CD4-positive, alpha-beta memory T cell (primary cell): Measurements from ENCODE around the gene MMP15. TPM values are rescaled to one million over a fixed set of nuclear protein-coding genes. Genes with fewer than 3 reads are reported as not detected.

Experiments
- CTCF ChIA-PET: fragments of 350-600 bp; sonication (Branson Sonifier 250); formaldehyde crosslinking; loops from one replicate; lab custom pipeline; 2021; ENCODE audit warnings: inconsistent platforms; ENCODE audit not compliant: partially characterized antibody; lab: Charles Lee
- POLR2A ChIA-PET: fragments of 350-600 bp; sonication (Branson Sonifier 250); formaldehyde crosslinking; loops from one replicate; lab custom pipeline; 2021; ENCODE audit not compliant: partially characterized antibody; lab: Charles Lee
- DNase-seq, 5 donors: peaks; one replicate each; pipeline versions ENCODE4 v3.0.0 to v3.0.0-alpha.2; 2020 to 2022; ENCODE audit warnings: mixed read lengths in 1 of 5
- H3K27ac ChIP-seq: one replicate; pipeline ENCODE4 v1.7.0; 2013; ENCODE audit warnings: low read depth, low read length
- H3K27me3 ChIP-seq: 2 replicates; pipeline ENCODE4 v1.7.0; 2013; ENCODE audit warnings: mild to moderate bottlenecking, low read length, moderate library complexity; ENCODE audit not compliant: insufficient read depth
- H3K36me3 ChIP-seq: 2 replicates; pipeline ENCODE4 v1.7.0; 2013; ENCODE audit warnings: mild to moderate bottlenecking, low read length, moderate library complexity; ENCODE audit not compliant: insufficient read depth
- H3K4me1 ChIP-seq: 2 replicates; pipeline ENCODE4 v1.7.0; 2013; ENCODE audit warnings: mild to moderate bottlenecking, low read length, moderate library complexity; ENCODE audit not compliant: insufficient read depth
- H3K4me3 ChIP-seq, 2 donors: one replicate each; pipeline ENCODE4 v1.7.0; 2013; ENCODE audit warnings: low read length in 2 of 2, mild to moderate bottlenecking in 1 of 2
- H3K9me3 ChIP-seq, 2 donors: one replicate each; pipeline ENCODE4 v1.7.0; 2013; ENCODE audit warnings: low read length in 2 of 2, control low read depth in 1 of 2; ENCODE audit not compliant: control insufficient read depth in 1 of 2
- H3K27ac Mint-ChIP-seq, 7 donors: one replicate each; pipeline ENCODE4 v1.8.0; 2020 to 2021; ENCODE audit warnings: mixed read lengths in 7 of 7, mild to moderate bottlenecking in 6 of 7, inconsistent platforms in 3 of 7, moderate library complexity in 3 of 7
- H3K27me3 Mint-ChIP-seq, 2 donors: one replicate each; pipeline ENCODE4 v1.8.0; 2020 to 2021; ENCODE audit warnings: mixed read lengths in 2 of 2
- H3K36me3 Mint-ChIP-seq, 2 donors: one replicate each; pipeline ENCODE4 v1.8.0; 2020 to 2021; ENCODE audit warnings: mixed read lengths in 2 of 2, inconsistent platforms in 1 of 2, mild to moderate bottlenecking in 1 of 2
- H3K4me1 Mint-ChIP-seq, 4 donors: one replicate each; pipeline ENCODE4 v1.8.0; 2020 to 2021; ENCODE audit warnings: mixed read lengths in 4 of 4, mild to moderate bottlenecking in 1 of 4
- H3K4me3 Mint-ChIP-seq, 8 donors: one replicate each; pipeline ENCODE4 v1.8.0; 2020 to 2021; ENCODE audit warnings: mixed read lengths in 8 of 8, mild to moderate bottlenecking in 7 of 8, moderate library complexity in 6 of 8, inconsistent platforms in 3 of 8
- H3K9me3 Mint-ChIP-seq, 8 donors: one replicate each; pipeline ENCODE4 v1.8.0; 2020 to 2021; ENCODE audit warnings: mixed read lengths in 8 of 8, mild to moderate bottlenecking in 5 of 8, inconsistent platforms in 3 of 8, moderate library complexity in 1 of 8
- intact Hi-C: fragments of 100-400 bp; cut with micrococcal nuclease; formaldehyde crosslinking; loops from one replicate; pipeline ENCODE4 v1.15.1; 2023
- polyA plus RNA-seq, 2 donors: library from polyadenylated mRNA; unstranded; fragments of 300-500 nt; fragmentation: Illumina TruSeq; gene quantifications; one replicate each; pipeline ENCODE4 v1.2.3, GENCODE V29; 2021
- total RNA-seq, 2 experiments: library from RNA; stranded (reverse); gene quantifications; one replicate each; pipeline ENCODE4 v1.2.3, GENCODE V29; 2021

Gene MMP15
- total and polyA plus RNA-seq, 4 experiments from 2014 or later, result 0.21 to 1.8 (median 1.6) TPM; not detected in 1

DNA sequence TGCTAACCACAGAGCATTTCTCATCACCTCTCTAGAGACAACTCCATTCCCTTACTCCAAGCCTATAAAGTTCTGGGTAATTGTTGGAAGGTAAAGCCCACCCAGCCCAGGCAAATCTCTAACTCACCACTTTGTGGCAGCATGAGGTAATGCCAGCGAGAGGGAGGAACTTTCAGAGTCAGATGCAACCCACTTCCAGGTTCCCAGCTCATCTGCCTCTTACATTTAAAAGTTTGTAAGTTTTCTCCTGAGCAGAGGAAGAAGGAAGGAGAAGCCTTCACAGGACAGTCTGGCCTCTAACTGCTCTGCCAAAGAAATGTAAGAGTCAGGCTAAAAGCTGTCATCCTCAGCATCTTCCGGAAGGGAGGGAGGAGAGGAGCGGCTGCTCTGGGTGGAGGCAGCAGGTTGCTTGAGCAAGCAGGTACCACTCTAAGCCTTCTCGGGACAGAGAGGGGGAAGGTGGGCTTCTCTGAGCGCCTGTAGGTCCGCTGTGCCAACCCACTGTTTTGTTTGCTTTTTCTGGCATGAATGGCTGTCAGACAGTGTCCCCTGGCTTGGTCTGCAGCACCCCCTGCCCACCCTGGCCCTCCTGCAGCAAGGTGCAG, 26.1 kb upstream of the MMP15 start:
- H3K4me1 Mint-ChIP-seq, result peaks cover 40 to 81% (median 57%) of the 10 kb centered on the region in 4 donors
- peak overlapping the region; percentile 71 to 89 (median 86) for H3K4me3 Mint-ChIP-seq
- peaks cover 0 to 3% (median 0%) of the 10 kb centered on the region in 8 donors for H3K9me3 Mint-ChIP-seq
- Histone ChIP-seq H3K27ac (peak overlapping the region; percentile 75), H3K27me3 (no peaks in the 10 kb centered on the region), H3K9me3 (no peaks in the 10 kb centered on the region), H3K4me1 (peaks cover 62% of the 10 kb centered on the region), H3K4me3 (peak overlapping the region; percentile 58 to 65), H3K36me3 (peaks cover 19% of the 10 kb centered on the region)
- ChIA-PET CTCF (interaction anchor here (0.9 to 12.6 kb wide), 11 partner anchors 13 to 393 kb away, joined by 3 to 115 read pairs (median 4); partner anchors contain the start of gene GINS3), POLR2A (interaction anchor here (1.0 to 6.7 kb wide), 15 partner anchors 7 to 393 kb away, joined by 3 to 83 read pairs (median 5); partner anchors contain the start of genes CFAP20, GINS3 and KATNB1)
- peak overlapping the region; percentile 79 to 94 (median 90) for H3K27ac Mint-ChIP-seq
- H3K36me3 Mint-ChIP-seq, result peaks cover 17 to 52% of the 10 kb centered on the region in 2 donors
- H3K27me3 Mint-ChIP-seq, result no peaks in the 10 kb centered on the region
- peak; percentile 53 to 61 (median 54) for DNase-seq
- intact Hi-C loops, result loop anchor here (1.0 kb wide), 1 partner anchor 130 kb away; the partner anchor contains the start of gene CFAP20

DNA sequence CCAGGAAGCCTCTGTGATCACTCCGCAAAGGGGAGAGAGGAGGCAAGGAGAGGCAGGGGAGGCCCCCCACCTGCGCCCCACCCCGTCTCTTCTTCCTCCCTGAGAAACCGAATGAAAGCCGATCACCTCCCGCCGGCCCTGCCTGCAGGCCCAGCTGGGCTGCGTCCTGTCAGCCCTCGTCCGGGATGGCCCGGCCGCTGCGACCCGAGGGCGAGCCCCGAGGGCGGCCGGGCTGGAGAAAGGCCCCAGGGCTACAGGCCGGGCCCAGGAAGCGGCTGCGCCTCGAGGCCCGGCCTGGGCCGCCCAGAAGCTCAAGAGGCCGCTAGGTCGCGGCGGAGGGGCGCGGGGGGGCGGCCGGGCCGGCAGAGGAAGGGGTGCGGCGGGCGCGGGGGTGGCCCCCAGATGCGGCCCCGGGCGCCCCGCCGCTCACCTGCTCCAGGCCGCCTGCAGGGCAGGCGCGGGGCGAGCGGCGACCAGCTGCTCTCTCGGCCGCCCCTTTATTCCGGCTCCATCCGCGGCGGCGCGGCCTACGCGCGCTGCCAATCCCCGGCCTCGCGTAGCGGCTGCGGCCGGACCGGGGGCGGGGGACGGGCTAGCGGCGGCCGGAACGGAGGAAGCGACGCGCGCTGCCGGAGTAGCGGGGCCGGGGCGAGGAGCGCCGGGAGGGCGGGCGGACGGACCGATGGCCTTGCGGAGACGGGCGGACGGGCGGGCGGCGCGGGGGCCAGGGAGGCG, 25.4 kb upstream of the MMP15 start, which contains the start of gene ZNF319:
Gene ZNF319, minus strand, starts transcription at position 702 of the 735 bp plus-strand sequence. CDS start 2,407 bp downstream, outside the sequence.
- peaks cover 0 to 3% (median 0%) of the 10 kb centered on the region in 8 donors for H3K9me3 Mint-ChIP-seq
- peaks cover 40 to 81% (median 55%) of the 10 kb centered on the region in 4 donors for H3K4me1 Mint-ChIP-seq
- H3K27ac Mint-ChIP-seq, result peak within 1 kb of the TSS; percentile 88 to 96 (median 94)
- no peaks in the 10 kb centered on the region for H3K27me3 Mint-ChIP-seq
- intact Hi-C loops, result loop anchor here (1.0 to 5.0 kb wide), 6 partner anchors 15 to 423 kb away; partner anchors contain the start of gene CFAP20
- no peak for DNase-seq
- H3K27ac ChIP-seq, result peak within 1 kb of the TSS; percentile 75
- H3K36me3 ChIP-seq, result peaks cover 19% of the 10 kb centered on the region
- ChIA-PET POLR2A (interaction anchor here (1.0 to 6.7 kb wide), 13 partner anchors 8 to 265 kb away, joined by 3 to 83 read pairs (median 5); partner anchors contain the start of genes CFAP20 and KATNB1), CTCF (interaction anchor here (1.1 to 12.6 kb wide), 6 partner anchors 14 to 242 kb away, joined by 3 to 115 read pairs (median 5); no protein-coding TSS in a partner anchor)
- peaks cover 55% of the 10 kb centered on the region for H3K4me1 ChIP-seq
- peaks cover 13 to 53% of the 10 kb centered on the region in 2 donors for H3K36me3 Mint-ChIP-seq
- H3K4me3 ChIP-seq, result peak within 1 kb of the TSS; percentile 76 to 93
- H3K9me3 ChIP-seq, result no peaks in the 10 kb centered on the region
- peak within 1 kb of the TSS; percentile 90 to 95 (median 92) for H3K4me3 Mint-ChIP-seq
- no peaks in the 10 kb centered on the region for H3K27me3 ChIP-seq

DNA sequence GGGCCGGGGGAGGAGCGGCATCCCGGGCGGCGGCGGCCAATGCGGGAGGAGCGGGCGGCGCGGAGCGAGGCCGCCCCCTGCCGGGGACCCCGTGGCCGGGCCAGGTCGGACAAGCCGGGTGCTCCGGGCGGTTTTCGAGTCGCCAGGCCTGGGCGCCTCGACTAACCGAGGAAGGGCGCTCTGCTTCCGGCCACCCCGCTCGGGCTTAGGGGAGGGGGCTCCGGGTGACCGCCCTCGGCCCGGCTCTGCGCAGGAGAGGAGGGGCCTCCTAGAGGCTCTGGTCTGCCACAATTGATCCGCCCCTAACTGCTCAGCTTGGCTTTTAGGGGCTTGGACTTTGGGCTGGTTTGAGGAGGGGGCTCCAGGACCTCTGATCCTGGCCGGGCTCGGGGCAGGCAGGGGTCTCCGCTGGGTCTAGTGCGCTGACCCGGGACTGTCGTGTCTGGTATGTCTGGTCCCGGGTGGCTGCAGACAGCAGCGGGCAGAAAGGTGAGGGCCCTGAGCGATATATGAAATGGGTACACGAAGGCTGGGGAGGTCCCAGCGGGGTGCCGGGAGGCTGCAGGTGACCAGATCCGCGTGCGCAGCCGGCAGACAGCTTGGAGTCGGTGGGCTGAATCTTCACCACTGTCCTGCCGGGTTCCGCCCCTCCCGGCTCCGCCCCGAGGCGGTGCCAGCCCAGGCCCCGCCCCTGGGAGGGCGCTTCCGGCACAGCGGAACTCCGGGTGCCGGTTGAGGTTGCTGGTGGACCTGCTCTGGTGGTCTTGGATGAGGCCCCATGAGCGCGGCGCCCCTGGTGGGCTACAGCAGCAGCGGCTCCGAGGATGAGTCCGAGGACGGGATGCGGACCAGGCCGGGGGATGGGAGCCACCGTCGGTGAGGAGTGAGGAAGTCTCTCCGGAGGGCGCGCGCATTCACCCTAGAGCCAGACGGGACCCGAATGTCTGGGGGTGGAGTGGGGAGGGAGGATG, 24.6 kb upstream of the MMP15 start, which contains the start of gene USB1:
Gene USB1, plus strand, starts transcription at position 702 of the 971 bp plus-strand sequence. Its CDS starts 77 bp downstream, at position 779.
- H3K27ac Mint-ChIP-seq, result peak within 1 kb of the TSS; percentile 88 to 96 (median 94)
- Histone ChIP-seq H3K27ac (peak within 1 kb of the TSS; percentile 75), H3K4me1 (peaks cover 46% of the 10 kb centered on the region), H3K9me3 (no peaks in the 10 kb centered on the region), H3K27me3 (no peaks in the 10 kb centered on the region), H3K36me3 (peaks cover 18% of the 10 kb centered on the region), H3K4me3 (peak within 1 kb of the TSS; percentile 76 to 93)
- intact Hi-C loops, result loop anchor here (1.0 to 5.0 kb wide), 7 partner anchors 16 to 424 kb away; partner anchors contain the start of genes KATNB1 and MMP15
- H3K9me3 Mint-ChIP-seq, result peaks cover 0 to 3% (median 0%) of the 10 kb centered on the region in 8 donors
- peak; percentile 81 to 90 (median 85) for DNase-seq
- H3K36me3 Mint-ChIP-seq, result peaks cover 13 to 48% of the 10 kb centered on the region in 2 donors
- no peaks in the 10 kb centered on the region for H3K27me3 Mint-ChIP-seq
- peaks cover 40 to 75% (median 51%) of the 10 kb centered on the region in 4 donors for H3K4me1 Mint-ChIP-seq
- ChIA-PET CTCF (interaction anchor here (0.7 to 12.6 kb wide), 8 partner anchors 9 to 244 kb away, joined by 3 to 115 read pairs (median 4); no protein-coding TSS in a partner anchor), POLR2A (interaction anchor here (0.6 to 6.7 kb wide), 14 partner anchors 9 to 464 kb away, joined by 3 to 83 read pairs (median 5); partner anchors contain the start of genes CFAP20 and KATNB1)
- H3K4me3 Mint-ChIP-seq, result peak within 1 kb of the TSS; percentile 90 to 95 (median 92)

DNA sequence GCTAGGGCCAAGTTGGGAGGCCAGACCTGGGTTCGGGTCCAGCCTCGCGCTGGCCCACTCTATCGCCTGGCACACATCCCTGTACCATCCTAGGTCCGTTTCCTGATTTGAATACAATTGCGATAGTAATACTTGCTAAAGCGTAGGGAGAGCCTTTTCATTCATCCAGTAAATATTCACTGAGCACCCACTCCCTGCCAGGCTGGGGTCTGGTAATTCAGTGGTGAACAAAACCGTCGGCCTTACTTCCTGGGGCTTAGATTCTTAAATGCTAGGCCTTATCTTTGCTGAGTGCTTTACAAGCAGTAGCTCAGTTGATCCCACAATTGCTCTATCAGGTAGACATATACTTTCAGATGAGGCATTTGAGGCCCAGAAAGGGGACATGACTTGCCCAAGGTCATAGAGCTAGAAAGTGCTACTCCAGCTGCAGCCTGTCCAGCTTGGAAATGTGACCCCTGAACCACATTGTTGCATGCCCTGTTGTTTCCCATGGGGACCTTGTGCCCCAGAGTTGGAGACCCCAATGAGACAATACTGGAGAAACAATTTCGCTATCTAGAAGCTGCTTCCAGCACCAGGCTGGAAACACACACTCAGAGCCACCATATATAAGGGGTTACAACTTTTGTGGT, 23.7 kb upstream of the MMP15 start:
- H3K27me3 Mint-ChIP-seq, result no peaks in the 10 kb centered on the region
- H3K27me3 ChIP-seq, result no peaks in the 10 kb centered on the region
- ChIA-PET POLR2A (interaction anchor here (0.6 to 6.7 kb wide), 8 partner anchors 9 to 465 kb away, joined by 3 to 83 read pairs (median 8); partner anchors contain the start of genes CFAP20 and KATNB1), CTCF (interaction anchor here (0.8 to 12.6 kb wide), 6 partner anchors 9 to 245 kb away, joined by 3 to 115 read pairs (median 4); no protein-coding TSS in a partner anchor)
- peak overlapping the region; percentile 75 to 95 (median 89) for H3K27ac Mint-ChIP-seq
- H3K4me1 ChIP-seq, result peaks cover 37% of the 10 kb centered on the region
- H3K4me3 Mint-ChIP-seq, result peak overlapping the region; percentile 79 to 95 (median 92)
- peak overlapping the region; percentile 75 for H3K27ac ChIP-seq
- peak overlapping the region; percentile 76 to 93 for H3K4me3 ChIP-seq
- H3K36me3 ChIP-seq, result peaks cover 9% of the 10 kb centered on the region
- peaks cover 37 to 68% (median 51%) of the 10 kb centered on the region in 4 donors for H3K4me1 Mint-ChIP-seq
- no peaks in the 10 kb centered on the region for H3K9me3 ChIP-seq
- H3K36me3 Mint-ChIP-seq, result peaks cover 16 to 49% of the 10 kb centered on the region in 2 donors
- no peak for DNase-seq
- peaks cover 0 to 3% (median 0%) of the 10 kb centered on the region in 8 donors for H3K9me3 Mint-ChIP-seq
- intact Hi-C loops, result loop anchor here (1.0 to 5.0 kb wide), 5 partner anchors 23 to 425 kb away; partner anchors contain the start of genes KATNB1 and MMP15

DNA sequence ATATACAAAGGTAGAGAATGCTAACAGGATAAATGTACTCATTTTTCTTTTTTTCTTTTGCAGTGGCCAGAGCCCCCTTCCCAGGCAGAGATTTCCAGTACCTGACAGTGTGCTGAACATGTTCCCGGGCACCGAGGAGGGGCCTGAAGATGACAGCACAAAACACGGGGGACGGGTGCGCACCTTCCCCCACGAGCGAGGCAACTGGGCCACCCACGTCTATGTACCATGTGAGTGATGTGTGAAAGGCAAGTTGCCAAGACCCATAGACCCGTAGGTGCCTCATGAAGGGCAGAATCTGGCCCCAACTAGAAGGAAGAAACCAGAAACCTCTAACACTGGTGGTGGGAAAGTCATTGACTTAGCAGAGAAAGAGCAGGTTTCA, 23.1 kb upstream of the MMP15 start:
- Mint-ChIP-seq H3K9me3 (peaks cover 0 to 3% (median 0%) of the 10 kb centered on the region in 8 donors), H3K27me3 (no peaks in the 10 kb centered on the region), H3K4me1 (peaks cover 35 to 62% (median 48%) of the 10 kb centered on the region in 4 donors), H3K4me3 (peak overlapping the region in 5 of 8 donors; percentile 7 to 95 (median 90)), H3K27ac (peak overlapping the region in 3 of 7 donors; percentile 16 to 90 (median 89)), H3K36me3 (peaks cover 20 to 49% of the 10 kb centered on the region in 2 donors)
- Histone ChIP-seq H3K27me3 (no peaks in the 10 kb centered on the region), H3K4me1 (peaks cover 32% of the 10 kb centered on the region), H3K27ac (no peak overlapping the region), H3K9me3 (no peaks in the 10 kb centered on the region), H3K36me3 (peaks cover 5% of the 10 kb centered on the region), H3K4me3 (no peak overlapping the region)
- CTCF ChIA-PET, result interaction anchor here (0.9 to 12.6 kb wide), 4 partner anchors 8 to 245 kb away, joined by 3 to 115 read pairs (median 4); no protein-coding TSS in a partner anchor
- POLR2A ChIA-PET, result interaction anchor here (1.4 to 6.7 kb wide), 2 partner anchors 16 to 127 kb away, joined by 3 to 83 read pairs; partner anchors contain the start of gene CFAP20
- DNase-seq, result no peak
- intact Hi-C loops, result loop anchor here (5.0 kb wide), 2 partner anchors 205 to 410 kb away; no protein-coding TSS in a partner anchor
